BLaER1 treated with 17β-estradiol and CSF1 and Interleukin-3, amounts not matched to agents 10 nM and 100 nM (cell line): ENCODE measurements around the gene EVI2B.
"Not testable (repeated sequence)": the region's sequence is repeated elsewhere in the genome, so short reads cannot be mapped to it uniquely, and the experiment has no call there.

Experiments
- H3K27ac ChIP-seq, 11 experiments: shearing (Covaris generic); formaldehyde crosslinking; 2 replicates each; pipeline ENCODE4 v1.8.1; 2022
- H3K27me3 ChIP-seq, 11 experiments: shearing (Covaris generic); formaldehyde crosslinking; 2 replicates each; pipeline ENCODE4 v1.8.1; 2022
- H3K36me3 ChIP-seq, 11 experiments: shearing (Covaris generic); formaldehyde crosslinking; 2 replicates each; pipeline ENCODE4 v1.8.1; 2022
- H3K4me1 ChIP-seq, 10 experiments: shearing (Covaris generic); formaldehyde crosslinking; 2 replicates each; pipeline ENCODE4 v1.8.1; 2022
- H3K4me2 ChIP-seq, 11 experiments: shearing (Covaris generic); formaldehyde crosslinking; 2 replicates each; pipeline ENCODE4 v1.8.1; 2022
- H3K4me3 ChIP-seq, 10 experiments: shearing (Covaris generic); formaldehyde crosslinking; 2 replicates each; pipeline ENCODE4 v1.8.1; 2022
- H3K9ac ChIP-seq, 11 experiments: shearing (Covaris generic); formaldehyde crosslinking; 2 replicates each; pipeline ENCODE4 v1.8.1; 2022
- H3K9me3 ChIP-seq, 11 experiments: shearing (Covaris generic); formaldehyde crosslinking; replicated peaks in 1 of 11; 2 replicates each; pipeline ENCODE4 v1.8.1; 2022
- H4K20me1 ChIP-seq, 11 experiments: shearing (Covaris generic); formaldehyde crosslinking; 2 replicates each; pipeline ENCODE4 v1.8.1; 2022
- Cebpa-rat ChIP-seq, 11 experiments: shearing (Covaris generic); IDR thresholded peaks; 2 replicates each; pipeline ENCODE4 v1.8.1; 2022

Gene EVI2B

GRCh38 chr17:31291820-31292219, 22.0 kb downstream of the EVI2B start:
- Histone ChIP-seq H4K20me1 (no peaks in the 10 kb centered on the region; a peak in 1 of 22 replicates), H3K36me3 (peaks cover 0 to 68% (median 10%) of the 10 kb centered on the region in 11 experiments; a peak in 20 of 22 replicates), H3K9me3 (no peaks in the 10 kb centered on the region), H3K27me3 (no peaks in the 10 kb centered on the region), H3K4me3 (no peak overlapping the region), H3K4me1 (peaks cover 0 to 20% (median 11%) of the 10 kb centered on the region in 10 experiments; a peak in 13 of 20 replicates), H3K4me2 (no peak overlapping the region), H3K27ac (no peak overlapping the region), H3K9ac (no peak overlapping the region)
- no peak for TF ChIP-seq Cebpa-rat (IDR thresholded peaks at IDR 0.05)

- Histone ChIP-seq H3K27me3 (no peaks in the 10 kb centered on the region), H3K36me3 (peaks cover 0 to 76% (median 10%) of the 10 kb centered on the region in 11 experiments; a peak in 20 of 22 replicates), H3K9me3 (no peaks in the 10 kb centered on the region), H4K20me1 (no peaks in the 10 kb centered on the region), H3K9ac (no peak overlapping the region), H3K4me3 (no peak overlapping the region), H3K4me1 (peaks cover 0 to 13% (median 6%) of the 10 kb centered on the region in 10 experiments; a peak in 13 of 20 replicates), H3K27ac (no peak overlapping the region; a peak in 1 of 22 replicates), H3K4me2 (no peak overlapping the region; a peak in 1 of 22 replicates)
- no peak for TF ChIP-seq Cebpa-rat (IDR thresholded peaks at IDR 0.05)
These were observed 24.1 kb downstream of the EVI2B start for GRCh38 chr17:31289790-31290189.

GRCh38 chr17:31287932-31288331, 25.9 kb downstream of the EVI2B start:
- H4K20me1 ChIP-seq, H3K9ac ChIP-seq, H3K4me1 ChIP-seq, H3K4me2 ChIP-seq, H3K4me3 ChIP-seq, H3K9me3 ChIP-seq, H3K27me3 ChIP-seq, H3K27ac ChIP-seq: not testable (repeated sequence)
- peaks cover 0 to 84% (median 16%) of the 10 kb centered on the region in 11 experiments; a peak in 21 of 22 replicates for H3K36me3 ChIP-seq

GRCh38 chr17:31286587-31286986, 27.3 kb downstream of the EVI2B start:
- no peaks in the 10 kb centered on the region for H4K20me1 ChIP-seq
- H3K4me3 ChIP-seq: no peak overlapping the region
- H3K36me3 ChIP-seq: peaks cover 11 to 85% (median 25%) of the 10 kb centered on the region in 11 experiments; a peak in 21 of 22 replicates
- H3K27ac ChIP-seq: no peak overlapping the region
- no peaks in the 10 kb centered on the region for H3K27me3 ChIP-seq
- H3K9me3 ChIP-seq: 0 out of 22 replicates have a peak, but pooled peaks cover 0 to 5% (median 0%) of the 10 kb centered on the region in 11 experiments
- H3K4me1 ChIP-seq: peaks cover 0 to 7% (median 0%) of the 10 kb centered on the region in 10 experiments; a peak in 2 of 20 replicates
- TF ChIP-seq Cebpa-rat (IDR thresholded peaks at IDR 0.05): no peak
- no peak overlapping the region for H3K4me2 ChIP-seq
- H3K9ac ChIP-seq: no peak overlapping the region

- Histone ChIP-seq H4K20me1 (no peaks in the 10 kb centered on the region), H3K9ac (no peak overlapping the region), H3K4me3 (no peak overlapping the region), H3K27me3 (no peaks in the 10 kb centered on the region), H3K4me1 (no peaks in the 10 kb centered on the region), H3K36me3 (peaks cover 19 to 93% (median 42%) of the 10 kb centered on the region in 11 experiments; a peak in 20 of 22 replicates), H3K9me3 (0 out of 22 replicates have a peak, but pooled peaks cover 0 to 5% (median 0%) of the 10 kb centered on the region in 11 experiments), H3K27ac (no peak overlapping the region), H3K4me2 (no peak overlapping the region)
- TF ChIP-seq Cebpa-rat (IDR thresholded peaks at IDR 0.05): no peak
These were observed 30.0 kb downstream of the EVI2B start for GRCh38 chr17:31283841-31284240.

GRCh38 chr17:31281061-31281460, 32.8 kb downstream of the EVI2B start:
- Histone ChIP-seq H3K9ac (no peak overlapping the region), H3K27me3 (no peaks in the 10 kb centered on the region), H4K20me1 (no peaks in the 10 kb centered on the region), H3K27ac (no peak overlapping the region), H3K9me3 (0 out of 22 replicates have a peak, but pooled peaks cover 0 to 5% (median 0%) of the 10 kb centered on the region in 11 experiments), H3K36me3 (peaks cover 31 to 95% (median 52%) of the 10 kb centered on the region in 11 experiments), H3K4me1 (no peaks in the 10 kb centered on the region), H3K4me2 (no peak overlapping the region), H3K4me3 (no peak overlapping the region)
- no peak for TF ChIP-seq Cebpa-rat (IDR thresholded peaks at IDR 0.05)

- peaks cover 0 to 10% (median 0%) of the 10 kb centered on the region in 10 experiments; a peak in 7 of 20 replicates for H3K4me1 ChIP-seq
- H3K4me3 ChIP-seq: no peak overlapping the region
- no peaks in the 10 kb centered on the region for H3K27me3 ChIP-seq
- peaks cover 36 to 90% (median 62%) of the 10 kb centered on the region in 11 experiments for H3K36me3 ChIP-seq
- no peak overlapping the region for H3K4me2 ChIP-seq
- no peak overlapping the region for H3K27ac ChIP-seq
- H4K20me1 ChIP-seq: no peaks in the 10 kb centered on the region
- TF ChIP-seq Cebpa-rat (IDR thresholded peaks at IDR 0.05): no peak
- 0 out of 22 replicates have a peak, but pooled peaks cover 0 to 5% (median 0%) of the 10 kb centered on the region in 11 experiments for H3K9me3 ChIP-seq
- H3K9ac ChIP-seq: no peak overlapping the region
These were observed 34.5 kb downstream of the EVI2B start for GRCh38 chr17:31279401-31279800.

- Histone ChIP-seq H3K27ac (peak overlapping the region in 6 of 11 experiments; percentile 27 to 57 (median 34); a peak in 7 of 22 replicates), H3K27me3 (no peaks in the 10 kb centered on the region), H4K20me1 (no peaks in the 10 kb centered on the region), H3K4me1 (peaks cover 0 to 35% (median 0%) of the 10 kb centered on the region in 10 experiments; a peak in 8 of 20 replicates), H3K36me3 (peaks cover 40 to 86% (median 61%) of the 10 kb centered on the region in 11 experiments), H3K9ac (no peak overlapping the region), H3K9me3 (no peaks in the 10 kb centered on the region), H3K4me2 (peak overlapping the region in 2 of 11 experiments; percentile 58 to 74; a peak in 3 of 22 replicates), H3K4me3 (no peak overlapping the region)
- TF ChIP-seq Cebpa-rat (IDR thresholded peaks at IDR 0.05): no peak
These were observed 38.7 kb downstream of the EVI2B start for GRCh38 chr17:31275116-31275515.

GRCh38 chr17:31274252-31274651, 39.6 kb downstream of the EVI2B start:
- H3K4me3 ChIP-seq: no peak overlapping the region

More at GRCh38 chr17:31274252-31274651, 39.6 kb downstream of the EVI2B start:
- peak in 2 of 11 experiments; percentile 25 to 46; a peak in 4 of 22 replicates for TF ChIP-seq Cebpa-rat (IDR thresholded peaks at IDR 0.05)
- H3K36me3 ChIP-seq: peaks cover 46 to 88% (median 67%) of the 10 kb centered on the region in 11 experiments
- no peak overlapping the region for H3K9ac ChIP-seq
- peak overlapping the region in 6 of 11 experiments; percentile 8 to 74 (median 26); a peak in 8 of 22 replicates for H3K4me2 ChIP-seq
- no peaks in the 10 kb centered on the region for H3K9me3 ChIP-seq
- H4K20me1 ChIP-seq: no peaks in the 10 kb centered on the region
- peak overlapping the region in 6 of 11 experiments; percentile 28 to 57 (median 34); a peak in 11 of 22 replicates for H3K27ac ChIP-seq
- H3K27me3 ChIP-seq: no peaks in the 10 kb centered on the region
- peaks cover 0 to 39% (median 0%) of the 10 kb centered on the region in 10 experiments; a peak in 8 of 20 replicates for H3K4me1 ChIP-seq
